ENCODE measurements around the gene POLR1C. TPM values are rescaled to one million over a fixed set of nuclear protein-coding genes. Genes with fewer than 3 reads are reported as not detected.
A peak's percentile ranks its signal among the peaks of the same experiment; 100 is the strongest.
"Not testable (repeated sequence)": the region's sequence is repeated elsewhere in the genome, so short reads cannot be mapped to it uniquely, and the experiment has no call there.

The POLR1C gene
- total and polyA plus RNA-seq, 3 donors from 2014 or later: 35.0 to 41.3 (median 37.7) TPM

DNA sequence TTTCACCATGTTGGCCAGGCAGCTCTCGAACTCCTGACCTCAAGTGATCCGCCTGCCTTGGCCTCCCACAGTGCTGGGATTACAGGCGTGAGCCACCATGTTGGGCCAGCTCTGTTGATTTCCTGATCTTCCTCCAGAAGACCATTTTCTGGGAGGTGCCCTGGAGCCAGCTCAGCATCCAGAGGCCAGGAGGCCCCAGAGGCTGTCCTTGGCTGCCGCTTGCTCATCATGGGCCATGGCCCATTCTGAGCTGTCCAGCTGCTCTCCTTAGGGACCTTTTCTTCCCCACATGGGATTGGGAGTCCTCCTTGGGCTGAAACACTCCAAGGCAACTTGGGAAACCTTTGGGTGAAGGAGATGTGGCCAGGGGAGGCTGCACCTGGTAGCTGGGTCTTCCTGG, 22.1 kb upstream of the POLR1C start:
- H3K4me1 ChIP-seq: peaks cover 50% of the 10 kb centered on the region
- no peaks in the 10 kb centered on the region for H3K9me3 ChIP-seq
- intact Hi-C loops (cut with DNase I; ENCODE audit: low total_unique reads): no loop called here
- H3K36me3 ChIP-seq (ENCODE audit: low read depth, missing control alignments): no peaks in the 10 kb centered on the region
- 85 to 91% methylated on average over 4 of the region's 4 CpGs for WGBS, 2 donors
- no peaks in the 10 kb centered on the region for H3K27me3 ChIP-seq
- H3K27ac ChIP-seq: no peak overlapping the region
- TF ChIP-seq, protein P1, sequence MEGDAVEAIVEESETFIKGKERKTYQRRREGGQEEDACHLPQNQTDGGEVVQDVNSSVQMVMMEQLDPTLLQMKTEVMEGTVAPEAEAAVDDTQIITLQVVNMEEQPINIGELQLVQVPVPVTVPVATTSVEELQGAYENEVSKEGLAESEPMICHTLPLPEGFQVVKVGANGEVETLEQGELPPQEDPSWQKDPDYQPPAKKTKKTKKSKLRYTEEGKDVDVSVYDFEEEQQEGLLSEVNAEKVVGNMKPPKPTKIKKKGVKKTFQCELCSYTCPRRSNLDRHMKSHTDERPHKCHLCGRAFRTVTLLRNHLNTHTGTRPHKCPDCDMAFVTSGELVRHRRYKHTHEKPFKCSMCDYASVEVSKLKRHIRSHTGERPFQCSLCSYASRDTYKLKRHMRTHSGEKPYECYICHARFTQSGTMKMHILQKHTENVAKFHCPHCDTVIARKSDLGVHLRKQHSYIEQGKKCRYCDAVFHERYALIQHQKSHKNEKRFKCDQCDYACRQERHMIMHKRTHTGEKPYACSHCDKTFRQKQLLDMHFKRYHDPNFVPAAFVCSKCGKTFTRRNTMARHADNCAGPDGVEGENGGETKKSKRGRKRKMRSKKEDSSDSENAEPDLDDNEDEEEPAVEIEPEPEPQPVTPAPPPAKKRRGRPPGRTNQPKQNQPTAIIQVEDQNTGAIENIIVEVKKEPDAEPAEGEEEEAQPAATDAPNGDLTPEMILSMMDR (IDR thresholded peaks at IDR 0.05): no peak
- TF ChIP-seq POLR2A (IDR thresholded peaks at IDR 0.05): no peak
- DNase-seq: no peak
- H3K4me3 ChIP-seq: no peak overlapping the region

GRCh38 chr6:43495409-43495941, 21.4 kb upstream of the POLR1C start:
- TF ChIP-seq, protein P1 (IDR thresholded peaks at IDR 0.05): no peak
- no peak for TF ChIP-seq POLR2A (IDR thresholded peaks at IDR 0.05)
- WGBS, 2 donors: 75 to 79% methylated on average over 3 to 4 of the region's 4 CpGs
- intact Hi-C loops (cut with DNase I; ENCODE audit: low total_unique reads): no loop called here
- no peak overlapping the region for H3K4me3 ChIP-seq
- no peaks in the 10 kb centered on the region for H3K9me3 ChIP-seq
- DNase-seq: no peak
- H3K27ac ChIP-seq: no peak overlapping the region
- H3K27me3 ChIP-seq: no peaks in the 10 kb centered on the region
- no peaks in the 10 kb centered on the region for H3K36me3 ChIP-seq (ENCODE audit: low read depth, missing control alignments)
- H3K4me1 ChIP-seq: peaks cover 52% of the 10 kb centered on the region

GRCh38 chr6:43496370-43497128, 20.3 kb upstream of the POLR1C start:
- Histone ChIP-seq H3K4me1 (peaks cover 50% of the 10 kb centered on the region), H3K27me3 (no peaks in the 10 kb centered on the region), H3K4me3 (no peak overlapping the region), H3K9me3 (no peaks in the 10 kb centered on the region), H3K36me3 (ENCODE audit: low read depth, missing control alignments) (no peaks in the 10 kb centered on the region), H3K27ac (peak overlapping the region in 1 of 2 donors; percentile 45)
- WGBS, 2 donors: 48 to 60% methylated on average over 12 to 18 of the region's 18 CpGs
- intact Hi-C loops (cut with DNase I; ENCODE audit: low total_unique reads): no loop called here
- TF ChIP-seq, protein P1 (IDR thresholded peaks at IDR 0.05): peak; percentile 29 to 51 (median 51)
- no peak for TF ChIP-seq POLR2A (IDR thresholded peaks at IDR 0.05)
- peak; percentile 51 for DNase-seq

GRCh38 chr6:43497129-43497396, 19.8 kb upstream of the POLR1C start:
- intact Hi-C loops (cut with DNase I; ENCODE audit: low total_unique reads): no loop called here
- TF ChIP-seq, protein P1 (IDR thresholded peaks at IDR 0.05): no peak
- TF ChIP-seq POLR2A (IDR thresholded peaks at IDR 0.05): no peak

GRCh38 chr6:43497689-43498088, 19.2 kb upstream of the POLR1C start:
- no peak overlapping the region for H3K27ac ChIP-seq
- TF ChIP-seq, protein P1 (IDR thresholded peaks at IDR 0.05): no peak
- no peak for TF ChIP-seq POLR2A (IDR thresholded peaks at IDR 0.05)
- H3K4me1 ChIP-seq: peaks cover 39% of the 10 kb centered on the region
- DNase-seq: no peak
- no peaks in the 10 kb centered on the region for H3K9me3 ChIP-seq
- intact Hi-C loops (cut with DNase I; ENCODE audit: low total_unique reads): no loop called here
- H3K4me3 ChIP-seq: no peak overlapping the region
- no peaks in the 10 kb centered on the region for H3K27me3 ChIP-seq
- H3K36me3 ChIP-seq (ENCODE audit: low read depth, missing control alignments): no peaks in the 10 kb centered on the region
- WGBS, 2 donors: 82 to 87% methylated on average over 9 to 12 of the region's 12 CpGs

More at GRCh38 chr6:43497129-43497396, 19.8 kb upstream of the POLR1C start:
- no peak for DNase-seq
- 77 to 86% methylated on average over 6 of the region's 6 CpGs for WGBS, 2 donors
- H3K4me3 ChIP-seq: no peak overlapping the region
- H3K27me3 ChIP-seq: no peaks in the 10 kb centered on the region
- H3K9me3 ChIP-seq: no peaks in the 10 kb centered on the region
- H3K36me3 ChIP-seq (ENCODE audit: low read depth, missing control alignments): no peaks in the 10 kb centered on the region
- H3K27ac ChIP-seq: peak overlapping the region in 1 of 2 donors; percentile 45
- peaks cover 45% of the 10 kb centered on the region for H3K4me1 ChIP-seq

GRCh38 chr6:43498291-43498690, 18.6 kb upstream of the POLR1C start:
- H3K27me3 ChIP-seq; DNase-seq; H3K4me3 ChIP-seq; H3K27ac ChIP-seq; H3K36me3 ChIP-seq (ENCODE audit: low read depth, missing control alignments); H3K9me3 ChIP-seq; intact Hi-C loops (cut with DNase I; ENCODE audit: low total_unique reads): not testable (repeated sequence)
- 89 to 93% methylated on average over 5 of the region's 5 CpGs for WGBS, 2 donors
- peaks cover 32% of the 10 kb centered on the region for H3K4me1 ChIP-seq
